ENCODE data around the gene KIR3DL2.
"Not testable (repeated sequence)": the region's sequence is repeated elsewhere in the genome, so short reads cannot be mapped to it uniquely, and the experiment has no call there.

The KIR3DL2 gene

GRCh38 chr19:54805665-54806515 is 44.4 kb upstream of the KIR3DL2 start:
- H3K27me3 ChIP-seq (ENCODE audit: insufficient read depth, low read depth), result peaks cover 16% of the 10 kb centered on the region; the same call in 1 of the 2 replicates
- H3K36me3 ChIP-seq (ENCODE audit: insufficient read depth), result no peaks in the 10 kb centered on the region

GRCh38 chr19:54806516-54806838 is 43.8 kb upstream of the KIR3DL2 start:
- H3K36me3 ChIP-seq (ENCODE audit: insufficient read depth), result no peaks in the 10 kb centered on the region

More at GRCh38 chr19:54805665-54806515, 44.4 kb upstream of the KIR3DL2 start:
- TF ChIP-seq, protein P1, sequence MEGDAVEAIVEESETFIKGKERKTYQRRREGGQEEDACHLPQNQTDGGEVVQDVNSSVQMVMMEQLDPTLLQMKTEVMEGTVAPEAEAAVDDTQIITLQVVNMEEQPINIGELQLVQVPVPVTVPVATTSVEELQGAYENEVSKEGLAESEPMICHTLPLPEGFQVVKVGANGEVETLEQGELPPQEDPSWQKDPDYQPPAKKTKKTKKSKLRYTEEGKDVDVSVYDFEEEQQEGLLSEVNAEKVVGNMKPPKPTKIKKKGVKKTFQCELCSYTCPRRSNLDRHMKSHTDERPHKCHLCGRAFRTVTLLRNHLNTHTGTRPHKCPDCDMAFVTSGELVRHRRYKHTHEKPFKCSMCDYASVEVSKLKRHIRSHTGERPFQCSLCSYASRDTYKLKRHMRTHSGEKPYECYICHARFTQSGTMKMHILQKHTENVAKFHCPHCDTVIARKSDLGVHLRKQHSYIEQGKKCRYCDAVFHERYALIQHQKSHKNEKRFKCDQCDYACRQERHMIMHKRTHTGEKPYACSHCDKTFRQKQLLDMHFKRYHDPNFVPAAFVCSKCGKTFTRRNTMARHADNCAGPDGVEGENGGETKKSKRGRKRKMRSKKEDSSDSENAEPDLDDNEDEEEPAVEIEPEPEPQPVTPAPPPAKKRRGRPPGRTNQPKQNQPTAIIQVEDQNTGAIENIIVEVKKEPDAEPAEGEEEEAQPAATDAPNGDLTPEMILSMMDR (conservative IDR thresholded peaks at IDR 0.05; ENCODE audit: low read depth, low read length), result no peak
- Histone ChIP-seq H3K79me2 (ENCODE audit: insufficient read depth, low read depth) (no peaks in the 10 kb centered on the region), H3K4me2 (no peak overlapping the region), H4K20me1 (ENCODE audit: insufficient read depth) (no peaks in the 10 kb centered on the region), H3K9ac (no peak overlapping the region), H3K27ac (no peak overlapping the region), H3K4me1 (ENCODE audit: low read depth, poor library complexity, severe bottlenecking) (no peaks in the 10 kb centered on the region), H3K4me3 (IDR thresholded peaks at IDR 0.05; ENCODE audit: insufficient read depth, low read depth, low read length) (no peak overlapping the region), H2AFZ (ENCODE audit: low read depth) (no peak overlapping the region)

GRCh38 chr19:54814571-54814970 is 35.7 kb upstream of the KIR3DL2 start:
- not testable (repeated sequence) for H3K9ac ChIP-seq; H4K20me1 ChIP-seq (ENCODE audit: insufficient read depth); H3K27me3 ChIP-seq (ENCODE audit: insufficient read depth, low read depth); H2AFZ ChIP-seq (ENCODE audit: low read depth); H3K4me3 ChIP-seq (IDR thresholded peaks at IDR 0.05; ENCODE audit: insufficient read depth, low read depth, low read length); H3K27ac ChIP-seq; H3K79me2 ChIP-seq (ENCODE audit: insufficient read depth, low read depth); H3K4me1 ChIP-seq (ENCODE audit: low read depth, poor library complexity, severe bottlenecking); H3K4me2 ChIP-seq; H3K36me3 ChIP-seq (ENCODE audit: insufficient read depth)

More at GRCh38 chr19:54806516-54806838, 43.8 kb upstream of the KIR3DL2 start:
- Histone ChIP-seq H4K20me1 (ENCODE audit: insufficient read depth) (no peaks in the 10 kb centered on the region), H3K4me1 (ENCODE audit: low read depth, poor library complexity, severe bottlenecking) (no peaks in the 10 kb centered on the region), H2AFZ (ENCODE audit: low read depth) (no peak overlapping the region), H3K9ac (no peak overlapping the region), H3K4me3 (IDR thresholded peaks at IDR 0.05; ENCODE audit: insufficient read depth, low read depth, low read length) (no peak overlapping the region), H3K27ac (no peak overlapping the region), H3K4me2 (no peak overlapping the region), H3K79me2 (ENCODE audit: insufficient read depth, low read depth) (no peaks in the 10 kb centered on the region), H3K27me3 (ENCODE audit: insufficient read depth, low read depth) (peaks cover 17% of the 10 kb centered on the region; the same call in 1 of the 2 replicates)
- TF ChIP-seq, protein P1 (conservative IDR thresholded peaks at IDR 0.05; ENCODE audit: low read depth, low read length), result no peak

DNA sequence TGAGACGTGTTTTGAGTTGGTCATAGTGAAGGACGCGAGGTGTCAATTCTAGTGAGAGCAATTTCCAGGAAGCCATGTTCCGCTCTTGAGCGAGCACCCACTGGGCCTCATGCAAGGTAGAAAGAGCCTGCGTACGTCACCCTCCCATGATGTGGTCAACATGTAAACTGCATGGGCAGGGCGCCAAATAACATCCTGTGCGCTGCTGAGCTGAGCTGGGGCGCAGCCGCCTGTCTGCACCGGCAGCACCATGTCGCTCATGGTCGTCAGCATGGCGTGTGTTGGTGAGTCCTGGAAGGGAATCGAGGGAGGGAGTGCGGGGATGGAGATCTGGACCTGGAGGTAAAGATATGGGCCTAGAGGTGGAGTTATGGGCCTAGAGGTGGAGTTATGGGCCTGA is 34.0 kb upstream of the KIR3DL2 start, which contains the start of gene KIR3DL1:
Gene KIR3DL1, plus strand, starts transcription at position 218 of the 400 bp plus-strand sequence.
- not testable (repeated sequence) for H4K20me1 ChIP-seq (ENCODE audit: insufficient read depth); H3K36me3 ChIP-seq (ENCODE audit: insufficient read depth); H3K4me1 ChIP-seq (ENCODE audit: low read depth, poor library complexity, severe bottlenecking); H2AFZ ChIP-seq (ENCODE audit: low read depth); H3K9ac ChIP-seq; H3K4me3 ChIP-seq (IDR thresholded peaks at IDR 0.05; ENCODE audit: insufficient read depth, low read depth, low read length); H3K4me2 ChIP-seq; H3K27ac ChIP-seq; H3K79me2 ChIP-seq (ENCODE audit: insufficient read depth, low read depth); H3K27me3 ChIP-seq (ENCODE audit: insufficient read depth, low read depth)

GRCh38 chr19:54817670-54818536 is 32.3 kb upstream of the KIR3DL2 start:
- no peaks in the 10 kb centered on the region for H4K20me1 ChIP-seq (ENCODE audit: insufficient read depth)
- H2AFZ ChIP-seq (ENCODE audit: low read depth), result no peak overlapping the region
- no peak overlapping the region for H3K4me3 ChIP-seq (IDR thresholded peaks at IDR 0.05; ENCODE audit: insufficient read depth, low read depth, low read length)
- no peaks in the 10 kb centered on the region for H3K79me2 ChIP-seq (ENCODE audit: insufficient read depth, low read depth)
- no peak overlapping the region for H3K9ac ChIP-seq
- H3K36me3 ChIP-seq (ENCODE audit: insufficient read depth), result no peaks in the 10 kb centered on the region
- H3K4me2 ChIP-seq, result no peak overlapping the region
- H3K4me1 ChIP-seq (ENCODE audit: low read depth, poor library complexity, severe bottlenecking), result no peaks in the 10 kb centered on the region
- H3K27ac ChIP-seq, result no peak overlapping the region
- H3K27me3 ChIP-seq (ENCODE audit: insufficient read depth, low read depth), result no peaks in the 10 kb centered on the region; the same call in 1 of the 2 replicates
- TF ChIP-seq, protein P1 (conservative IDR thresholded peaks at IDR 0.05; ENCODE audit: low read depth, low read length), result no peak

DNA sequence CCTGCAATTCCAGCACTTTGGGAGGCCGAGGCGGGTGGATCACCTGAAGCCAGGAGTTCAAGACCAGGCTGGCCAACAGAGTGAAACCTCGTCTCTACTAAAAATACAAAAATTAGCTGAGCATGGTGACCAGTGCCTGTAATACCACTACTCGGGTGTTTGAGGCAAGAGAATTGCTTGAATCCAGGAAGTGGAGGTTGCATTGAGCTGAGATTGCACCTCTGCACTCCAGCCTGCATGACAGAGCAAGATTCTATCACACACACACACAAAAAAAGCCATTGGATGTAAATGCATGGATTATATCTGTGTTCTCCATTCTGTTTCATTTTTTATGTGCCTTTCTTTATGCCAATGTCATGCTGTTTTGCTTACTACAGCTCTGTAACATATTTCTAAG is 25.8 kb upstream of the KIR3DL2 start:
- H3K4me1 ChIP-seq (ENCODE audit: low read depth, poor library complexity, severe bottlenecking); H3K4me3 ChIP-seq (IDR thresholded peaks at IDR 0.05; ENCODE audit: insufficient read depth, low read depth, low read length); H4K20me1 ChIP-seq (ENCODE audit: insufficient read depth); H2AFZ ChIP-seq (ENCODE audit: low read depth); H3K4me2 ChIP-seq; H3K27ac ChIP-seq; H3K36me3 ChIP-seq (ENCODE audit: insufficient read depth); H3K79me2 ChIP-seq (ENCODE audit: insufficient read depth, low read depth); H3K9ac ChIP-seq; H3K27me3 ChIP-seq (ENCODE audit: insufficient read depth, low read depth): not testable (repeated sequence)

GRCh38 chr19:54825326-54825725 is 24.9 kb upstream of the KIR3DL2 start:
- not testable (repeated sequence) for H3K4me2 ChIP-seq; H2AFZ ChIP-seq (ENCODE audit: low read depth); H3K9ac ChIP-seq; H3K27me3 ChIP-seq (ENCODE audit: insufficient read depth, low read depth); H4K20me1 ChIP-seq (ENCODE audit: insufficient read depth); H3K27ac ChIP-seq; H3K79me2 ChIP-seq (ENCODE audit: insufficient read depth, low read depth); H3K36me3 ChIP-seq (ENCODE audit: insufficient read depth); H3K4me1 ChIP-seq (ENCODE audit: low read depth, poor library complexity, severe bottlenecking); H3K4me3 ChIP-seq (IDR thresholded peaks at IDR 0.05; ENCODE audit: insufficient read depth, low read depth, low read length)

Measured in KMS-11 (cell line).